GM19025 (cell line): ENCODE data around the gene MOK.
"Not testable (repeated sequence)": the region's sequence is repeated elsewhere in the genome, so short reads cannot be mapped to it uniquely, and the experiment has no call there.

Experiments used
- ATAC-seq: cut with Tn5 transposase; IDR thresholded peaks from one replicate; pipeline ENCODE4 v1.9.1; 2021; ENCODE audit warnings: mild to moderate bottlenecking, low read depth, moderate library complexity; ENCODE audit not compliant: unreplicated experiment

The MOK gene, protein sequence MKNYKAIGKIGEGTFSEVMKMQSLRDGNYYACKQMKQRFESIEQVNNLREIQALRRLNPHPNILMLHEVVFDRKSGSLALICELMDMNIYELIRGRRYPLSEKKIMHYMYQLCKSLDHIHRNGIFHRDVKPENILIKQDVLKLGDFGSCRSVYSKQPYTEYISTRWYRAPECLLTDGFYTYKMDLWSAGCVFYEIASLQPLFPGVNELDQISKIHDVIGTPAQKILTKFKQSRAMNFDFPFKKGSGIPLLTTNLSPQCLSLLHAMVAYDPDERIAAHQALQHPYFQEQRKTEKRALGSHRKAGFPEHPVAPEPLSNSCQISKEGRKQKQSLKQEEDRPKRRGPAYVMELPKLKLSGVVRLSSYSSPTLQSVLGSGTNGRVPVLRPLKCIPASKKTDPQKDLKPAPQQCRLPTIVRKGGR

DNA sequence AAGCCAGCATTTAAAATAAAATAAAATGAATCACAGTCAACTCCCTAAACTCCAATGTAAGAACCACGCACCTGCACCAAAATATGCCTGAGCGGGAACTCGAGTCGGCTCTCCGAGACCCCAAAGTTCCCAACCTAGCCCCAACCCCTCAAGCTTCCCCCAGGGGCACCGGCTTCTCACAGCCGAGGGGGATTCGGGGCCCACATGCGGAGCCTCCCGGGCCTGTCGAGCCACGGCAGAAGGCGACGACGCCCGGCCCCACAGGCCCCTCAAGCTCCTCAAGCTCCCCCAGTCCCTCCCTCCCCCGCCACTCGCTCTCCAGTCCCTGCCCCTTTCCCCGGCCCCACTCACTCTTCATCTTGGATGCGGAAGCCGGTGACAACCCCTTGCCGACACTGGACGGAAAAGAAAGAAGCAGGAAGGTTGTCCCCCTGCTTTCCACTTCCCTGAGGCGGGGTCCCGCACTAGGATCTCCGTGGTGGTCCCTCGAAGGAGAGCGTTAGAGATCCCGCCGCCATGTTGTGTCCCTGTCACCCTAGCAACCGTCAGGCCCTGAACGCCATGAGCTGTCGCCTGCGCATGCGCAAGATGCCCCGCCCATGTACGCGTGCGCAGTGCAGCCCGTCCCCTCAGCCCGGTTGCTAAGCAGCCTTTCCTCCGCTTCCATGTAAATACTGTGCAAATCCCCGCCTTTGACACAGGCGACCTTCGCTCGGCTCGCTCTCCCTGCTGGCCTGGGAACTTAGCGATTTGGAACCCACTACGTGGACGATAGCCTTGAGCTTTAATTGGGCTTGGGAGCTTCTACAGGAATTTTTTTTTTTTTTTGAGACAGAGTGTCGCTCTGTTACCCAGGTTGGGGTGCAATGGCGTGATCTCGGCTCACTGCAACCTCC, at the start of gene MOK:
Gene MOK, minus strand, starts transcription at position 554 of the 896 bp plus-strand sequence. Its CDS starts 196 bp downstream, at position 358.
- ATAC-seq, result peak; percentile 96

DNA sequence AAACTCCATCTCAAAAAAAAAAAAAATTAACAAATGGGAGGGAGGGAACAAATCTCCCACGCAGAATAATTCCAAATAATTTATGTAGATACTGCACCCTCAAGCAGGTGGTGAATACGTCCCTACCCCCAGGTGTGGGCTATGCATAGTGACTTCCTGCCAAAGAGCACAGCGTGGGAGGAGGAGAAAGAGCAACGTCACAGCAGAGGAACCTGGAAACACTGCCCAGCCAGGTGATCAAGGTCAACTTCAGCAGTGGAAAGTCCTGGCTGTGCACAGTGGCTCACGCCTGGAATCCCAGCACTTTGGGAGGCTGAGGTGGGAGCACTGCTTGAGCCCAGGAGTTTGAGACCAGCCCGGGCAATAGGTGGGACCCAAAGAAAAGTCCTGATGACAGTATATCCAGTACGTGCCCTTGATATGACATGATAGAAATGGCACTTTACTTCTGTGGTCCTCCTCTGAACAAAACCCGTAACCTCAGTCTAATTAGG, 48.2 kb upstream of the MOK start:
- no peak for ATAC-seq

DNA sequence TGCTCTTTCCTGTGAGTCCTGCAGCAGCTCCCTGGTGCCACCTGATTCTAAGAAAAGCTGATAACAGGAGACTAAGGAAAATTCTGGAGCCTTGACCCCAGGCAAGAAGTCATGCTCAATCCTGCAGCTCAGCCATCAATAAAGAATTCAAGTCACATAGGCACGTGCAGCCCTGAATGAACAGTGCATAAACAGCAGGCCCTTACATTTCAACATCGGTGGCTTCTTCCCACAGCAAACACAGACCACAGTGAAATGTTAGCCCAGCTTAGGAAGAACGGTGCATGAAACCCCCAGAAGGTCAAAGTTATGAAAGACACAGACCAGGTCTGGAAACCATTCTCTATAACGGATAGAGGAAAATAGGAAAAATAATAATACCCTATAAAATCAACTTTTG, 47.2 kb upstream of the MOK start:
- ATAC-seq, result no peak

DNA sequence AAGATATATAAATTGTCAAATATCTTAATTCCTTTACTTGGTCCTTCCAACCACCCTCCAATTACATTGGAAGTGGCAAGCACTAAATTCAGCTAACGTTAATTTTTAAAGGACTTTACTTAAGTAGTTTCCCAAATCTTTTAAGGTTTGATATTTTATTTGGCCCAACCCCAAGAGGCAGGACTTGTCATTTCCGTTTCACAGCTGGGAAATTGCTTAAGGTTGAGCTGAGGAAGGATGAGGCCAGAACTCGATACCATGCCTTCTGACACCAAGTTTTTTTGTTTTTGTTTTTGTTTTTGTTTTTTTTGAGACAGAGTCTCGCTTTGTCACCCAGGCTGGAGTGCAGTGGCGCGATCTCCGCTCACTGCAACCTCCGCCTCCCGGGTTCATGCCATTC, 46.6 kb upstream of the MOK start:
- ATAC-seq, result not testable (repeated sequence)

DNA sequence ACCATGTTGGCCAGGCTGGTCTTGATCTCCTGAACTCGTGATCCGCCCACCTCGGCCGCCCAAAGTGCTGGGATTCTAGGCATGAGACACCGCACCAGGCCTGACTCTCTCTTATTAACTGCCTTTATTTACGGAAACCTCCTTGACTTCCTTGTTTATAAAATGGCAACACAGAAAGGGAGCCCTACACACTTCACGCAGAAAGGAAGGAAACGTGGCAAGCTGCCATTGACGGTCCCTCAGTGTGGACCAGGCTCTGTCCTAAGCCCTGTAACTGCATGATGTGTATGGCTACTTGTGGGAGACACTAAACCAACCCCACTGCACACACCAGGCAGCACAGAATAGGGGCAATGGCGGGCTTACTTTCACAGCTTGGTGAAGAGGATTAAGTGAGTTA, 46.1 kb upstream of the MOK start:
- ATAC-seq, result no peak

DNA sequence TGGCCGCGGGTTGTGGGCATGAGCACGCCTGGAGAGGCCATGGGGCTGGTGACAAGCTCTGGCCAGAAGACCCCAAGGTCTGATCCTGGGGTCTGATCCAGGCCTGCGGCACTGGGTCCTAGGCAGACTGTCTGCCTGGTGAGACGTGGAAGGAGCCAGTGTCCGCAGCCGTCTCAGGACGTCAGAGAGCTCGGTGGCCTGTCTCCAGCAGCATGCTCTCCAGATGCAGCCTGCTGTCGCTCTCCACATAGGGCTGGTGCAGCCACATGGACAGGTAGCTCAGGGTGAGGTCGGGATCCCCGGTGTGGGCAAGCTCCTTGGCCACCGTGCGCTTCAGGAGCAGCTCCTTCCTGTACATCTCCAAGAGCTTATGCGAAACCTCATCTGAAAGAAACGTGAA, 43.4 kb upstream of the MOK start:
- ATAC-seq, result no peak

DNA sequence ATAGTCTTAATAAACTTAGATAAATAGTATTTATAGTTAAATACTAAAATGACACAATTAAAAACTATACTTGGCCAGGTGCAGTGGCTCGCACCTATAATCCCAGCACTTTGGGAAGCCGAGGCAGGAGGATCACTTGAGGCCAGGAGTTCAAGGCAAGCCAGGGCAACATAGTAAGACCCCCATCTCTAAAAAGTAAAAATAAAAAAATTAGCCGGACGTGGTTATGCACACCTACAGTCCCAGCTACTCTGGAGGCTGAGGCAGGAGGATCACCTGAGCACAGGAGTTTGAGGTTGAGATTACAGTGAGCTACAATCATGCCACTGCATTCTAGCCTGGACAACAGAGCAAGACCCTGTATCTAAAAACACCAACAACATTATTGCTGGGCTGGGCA, 41.7 kb upstream of the MOK start:
- ATAC-seq, result no peak

DNA sequence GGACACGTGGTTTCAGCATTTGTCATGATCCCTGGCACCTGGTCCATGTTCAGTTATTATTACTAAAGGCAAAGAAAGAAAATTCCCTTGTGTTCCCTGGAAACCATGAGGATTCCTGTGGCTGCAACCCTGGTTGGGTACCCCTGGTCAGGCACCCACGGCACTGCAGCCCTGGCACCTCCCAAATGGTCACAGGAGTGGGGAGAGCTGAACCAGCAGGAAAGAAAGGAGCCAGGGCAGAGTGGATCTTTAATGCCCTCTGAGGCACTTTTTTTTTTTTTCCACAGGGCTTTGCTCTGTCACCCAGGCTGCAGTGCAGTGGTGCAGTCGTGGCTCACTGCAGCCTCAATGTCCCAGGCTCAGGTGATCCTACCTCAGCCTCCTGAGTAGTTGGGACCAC, 40.3 kb upstream of the MOK start:
- ATAC-seq, result no peak

DNA sequence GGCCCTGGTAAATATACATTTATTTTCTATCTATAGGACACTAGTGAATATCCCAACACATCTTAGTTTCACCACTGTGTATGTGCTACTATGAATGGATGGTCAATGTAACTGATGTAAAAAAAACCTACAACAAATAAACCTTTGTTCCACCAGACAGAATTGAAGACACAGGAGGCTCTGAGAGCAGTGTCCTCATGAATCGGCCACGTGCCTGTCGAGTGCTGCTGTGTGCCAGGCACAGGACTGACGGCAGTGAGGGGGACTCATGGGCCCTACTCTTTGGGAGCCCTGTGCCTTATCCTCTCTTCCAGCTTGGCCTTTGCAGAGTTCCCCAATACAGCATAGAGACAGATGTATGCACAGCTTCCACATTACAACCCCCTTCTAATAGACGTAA, 39.5 kb upstream of the MOK start:
- no peak for ATAC-seq

DNA sequence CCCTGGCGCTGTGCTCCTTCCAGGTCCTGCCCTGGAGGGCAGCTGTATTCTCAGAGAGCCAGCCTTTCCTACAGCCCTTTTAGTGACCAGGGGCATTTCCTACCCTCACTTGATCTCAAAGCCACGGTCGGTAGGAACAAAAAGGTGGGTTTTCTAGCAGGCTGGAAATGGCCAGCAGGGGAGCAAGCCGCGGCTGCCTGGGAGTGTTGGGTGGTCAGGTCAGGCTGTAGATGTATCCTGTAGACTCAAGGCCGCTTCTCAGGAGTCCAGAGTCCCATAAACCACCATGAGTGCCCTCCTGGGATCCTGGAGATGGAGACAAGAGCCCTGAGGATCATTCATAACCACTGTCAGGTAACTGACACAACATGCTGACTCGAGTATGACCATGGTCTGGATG, 39.1 kb upstream of the MOK start:
- ATAC-seq, result no peak

DNA sequence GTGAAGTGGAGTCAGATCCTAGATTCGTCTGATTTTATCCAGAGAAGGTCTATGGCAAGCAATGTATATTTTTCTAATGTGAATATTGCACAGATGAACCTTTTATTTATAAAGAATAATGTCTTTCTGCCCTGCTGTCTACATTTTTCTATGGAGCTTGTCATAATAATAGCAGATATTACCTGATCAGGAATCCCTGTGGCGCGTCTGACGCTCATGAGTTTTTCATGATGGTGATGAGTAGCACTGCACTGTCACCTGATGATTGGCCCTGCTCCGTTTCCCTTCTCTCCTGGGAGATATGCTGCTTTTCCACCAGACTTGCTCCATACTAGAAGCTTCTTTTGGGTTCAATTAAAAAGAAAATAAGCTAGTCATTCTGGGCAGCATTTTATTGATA, 37.3 kb upstream of the MOK start:
- no peak for ATAC-seq

DNA sequence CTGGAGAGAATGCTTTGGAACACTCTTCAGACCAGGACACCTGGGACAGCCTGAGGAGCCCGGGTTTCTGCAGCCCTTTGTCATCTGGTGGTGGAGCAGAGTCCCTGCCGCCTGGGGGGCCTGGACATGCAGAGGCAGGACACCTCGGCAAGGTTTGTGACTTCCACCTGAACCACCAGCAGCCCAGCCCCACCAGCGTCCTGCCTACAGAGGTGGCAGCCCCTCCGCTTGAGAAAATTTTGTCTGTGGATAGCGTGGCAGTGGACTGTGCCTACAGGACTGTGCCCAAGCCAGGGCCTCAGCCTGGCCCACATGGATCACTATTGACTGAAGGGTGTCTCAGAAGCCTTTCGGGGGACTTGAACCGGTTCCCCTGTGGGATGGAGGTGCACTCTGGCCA, 36.6 kb upstream of the MOK start:
- ATAC-seq, result no peak

DNA sequence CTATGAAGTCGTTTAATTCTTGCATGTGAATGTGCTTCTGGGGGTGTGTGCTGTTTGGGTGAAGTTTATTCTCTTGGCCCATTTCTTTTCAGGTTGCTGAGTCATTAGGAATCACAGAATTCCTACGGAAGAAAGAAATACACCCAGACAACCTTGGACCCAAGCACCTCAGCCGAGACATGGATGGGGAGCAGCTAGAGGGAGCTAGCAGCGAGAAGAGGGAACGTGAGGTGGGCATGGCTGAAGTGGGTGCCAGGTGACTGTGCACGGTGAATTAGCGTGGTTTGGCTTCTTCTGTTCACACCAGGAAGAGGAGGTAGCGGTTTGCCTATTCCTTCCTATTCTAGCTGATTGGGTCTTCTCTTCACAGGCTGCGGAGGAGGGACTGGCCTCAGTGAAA, 33.8 kb upstream of the MOK start:
- ATAC-seq, result no peak

DNA sequence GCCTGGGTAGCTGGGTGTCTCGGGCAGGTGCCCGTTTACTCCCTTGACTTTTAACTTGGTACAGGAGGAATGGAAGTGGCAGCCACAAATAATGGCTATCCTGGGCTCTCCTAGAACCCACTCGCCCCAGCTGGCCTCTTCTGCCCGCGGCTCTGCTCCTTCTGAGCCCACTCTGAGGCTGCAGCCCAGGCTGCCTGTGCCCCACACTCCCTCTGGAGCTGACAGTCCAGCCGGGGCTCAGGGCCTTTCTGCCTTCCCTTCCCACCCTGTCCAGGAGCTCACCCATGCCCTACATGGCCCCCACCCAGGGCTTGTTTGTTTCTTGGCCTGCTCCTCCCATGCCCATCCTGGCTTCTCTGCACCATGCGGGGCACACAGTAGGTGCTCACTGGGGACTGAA, 30.2 kb upstream of the MOK start:
- ATAC-seq, result no peak

DNA sequence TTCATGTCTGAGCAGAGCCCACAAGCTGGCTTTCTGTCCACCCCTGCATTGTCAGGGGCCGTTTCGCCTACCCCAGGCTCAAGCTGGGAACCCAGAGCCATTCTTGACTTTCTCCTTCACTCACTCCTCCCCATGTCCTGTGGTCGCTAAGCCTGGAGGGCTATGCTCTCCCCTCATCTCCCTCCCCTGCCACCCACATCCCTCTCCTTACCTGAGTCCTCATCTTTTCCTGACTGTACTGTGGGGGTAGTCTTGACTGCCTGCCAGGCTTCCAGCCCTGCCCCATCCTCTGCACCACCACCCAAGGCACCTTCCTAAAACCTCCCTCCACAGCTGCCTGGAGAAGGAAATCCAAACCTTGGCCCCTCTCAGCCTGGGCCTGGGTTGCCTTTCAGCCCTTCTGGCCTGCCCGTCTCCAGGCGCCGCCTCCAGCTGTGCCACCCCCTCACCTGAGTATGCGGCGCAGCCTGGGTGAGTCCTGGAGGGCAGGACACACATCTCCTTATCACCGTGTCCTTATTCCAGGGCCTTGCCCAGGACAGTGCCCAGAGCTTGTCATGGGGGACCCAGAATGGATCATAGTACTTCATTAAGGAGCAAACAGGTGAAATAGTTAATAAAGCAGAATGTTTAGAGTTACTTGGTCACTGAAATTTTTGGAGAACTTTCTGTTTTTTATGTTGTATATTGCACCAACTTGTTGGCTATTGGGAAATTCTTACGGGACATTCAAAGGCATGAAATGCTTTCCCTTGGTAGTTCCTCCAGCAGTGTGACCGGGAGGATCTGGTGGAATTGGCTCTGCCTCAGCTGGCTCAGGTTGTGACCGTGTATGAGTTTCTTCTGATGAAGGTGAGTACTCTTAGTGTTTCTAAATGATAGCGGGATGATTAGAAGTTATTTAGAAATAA, 29.1 kb upstream of the MOK start:
- ATAC-seq, result no peak

DNA sequence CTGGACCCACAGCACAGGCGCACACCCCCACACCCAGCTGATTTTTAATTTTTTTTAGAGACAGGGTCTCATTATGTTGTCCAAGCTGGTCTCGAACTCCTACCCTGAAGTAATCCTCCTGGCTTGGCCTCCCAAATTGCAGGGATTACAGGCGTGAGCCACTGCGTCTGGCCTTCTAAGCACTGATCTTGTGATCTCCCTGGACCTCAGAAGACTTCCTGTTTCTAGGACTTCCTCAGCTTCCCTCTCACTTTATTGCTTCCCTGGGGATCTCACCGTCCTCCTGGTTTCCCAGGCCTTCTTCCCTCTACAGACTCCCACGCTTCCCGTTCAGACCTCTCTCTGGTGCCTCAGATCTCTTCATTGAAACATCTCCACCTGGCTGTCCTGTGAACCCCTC, 28.4 kb upstream of the MOK start:
- no peak for ATAC-seq

DNA sequence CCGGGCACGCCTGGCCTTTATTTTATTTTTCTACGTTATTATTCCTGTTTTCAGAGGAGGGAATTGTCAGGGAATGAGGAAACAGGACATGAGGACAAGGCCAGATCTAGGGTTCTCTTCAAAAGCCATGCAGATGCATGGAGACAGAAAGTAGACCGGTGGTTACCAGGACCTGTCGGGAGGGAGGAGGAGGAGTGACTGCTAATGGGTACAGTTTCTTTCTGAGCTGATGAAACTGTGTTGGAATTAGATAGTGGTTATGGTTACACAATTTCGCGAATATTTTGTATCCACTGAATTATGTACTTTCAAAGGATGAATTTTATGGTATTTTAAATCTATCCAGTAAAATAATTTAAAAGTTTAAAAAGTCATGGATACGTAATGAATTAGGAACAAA, 25.8 kb upstream of the MOK start:
- no peak for ATAC-seq

DNA sequence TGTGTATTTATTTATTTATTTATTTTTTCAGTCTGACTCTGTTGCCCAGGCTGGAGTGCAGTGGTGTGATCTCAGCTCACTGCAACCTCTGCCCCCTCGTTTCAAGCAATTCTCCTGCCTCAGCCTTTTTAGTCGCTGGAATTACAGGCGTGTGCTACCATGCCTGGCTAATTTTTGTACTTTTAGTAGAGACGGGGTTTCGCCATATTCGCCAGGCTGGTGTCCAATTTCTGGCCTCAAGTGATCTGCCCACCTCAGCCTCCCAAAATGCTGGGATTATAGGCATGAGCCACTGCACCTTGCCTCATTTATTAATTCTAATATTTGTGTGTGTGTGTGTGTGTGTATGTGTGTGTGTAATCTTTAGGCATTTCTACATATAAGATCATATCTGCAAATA, 24.4 kb upstream of the MOK start:
- ATAC-seq, result not testable (repeated sequence)

DNA sequence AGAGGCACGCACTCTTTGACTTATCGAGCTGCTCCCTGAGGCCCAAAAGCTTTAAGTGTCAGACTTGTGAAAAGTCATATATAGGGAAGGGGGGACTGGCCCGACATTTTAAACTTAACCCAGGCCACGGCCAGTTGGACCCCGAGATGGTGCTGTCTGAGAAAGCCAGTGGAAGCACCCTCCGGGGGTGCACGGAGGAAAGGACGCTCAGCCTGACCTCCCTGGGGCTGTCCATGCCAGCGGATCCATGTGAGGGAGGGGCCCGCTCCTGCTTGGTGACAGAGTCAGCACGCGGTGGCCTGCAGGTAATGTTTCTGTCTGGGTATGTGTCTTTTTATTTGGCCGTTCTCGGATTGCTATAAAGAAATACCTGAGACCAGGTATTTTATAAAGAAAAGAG, 21.6 kb upstream of the MOK start:
- no peak for ATAC-seq

DNA sequence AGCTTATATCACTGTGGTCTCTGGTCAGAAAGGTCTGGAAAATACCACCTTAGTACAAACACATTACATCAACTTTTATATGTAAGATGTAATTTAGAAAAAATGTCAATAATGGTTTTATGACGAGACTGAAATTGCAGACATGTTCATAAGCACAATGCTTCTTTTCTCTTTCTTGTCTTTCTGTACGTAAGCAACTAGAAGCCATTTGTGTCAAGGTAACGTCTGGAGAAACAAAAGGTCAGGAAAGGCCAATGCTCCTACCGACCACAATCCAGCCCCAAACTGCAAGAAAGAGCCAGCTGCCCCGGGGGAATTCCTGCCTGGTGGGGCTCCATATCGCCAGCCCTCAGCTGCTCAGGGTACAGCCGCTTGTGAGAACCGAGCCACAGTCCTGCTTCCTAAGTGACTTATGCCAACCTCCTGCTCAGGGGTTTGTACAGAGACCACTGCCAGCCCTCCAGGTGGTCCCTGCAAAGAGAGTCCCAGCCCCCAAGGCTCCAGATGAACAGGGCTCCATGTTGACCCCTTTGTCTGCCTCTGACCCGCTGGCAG, 20.9 kb upstream of the MOK start:
- no peak for ATAC-seq
